K562 (cell line): ENCODE measurements around the gene ACSS2. TPM values are rescaled to one million over a fixed set of nuclear protein-coding genes. Genes with fewer than 3 reads are reported as not detected.
A peak's percentile ranks its signal among the peaks of the same experiment; 100 is the strongest.

Experiments used
- ATAC-seq: fragments of 200-7000 bp; cut with Tn5 transposase; 3 replicates; pipeline ENCODE4 v1.9.1; 2020; ENCODE audit warnings: moderate library complexity
- BruUV-seq: library from RNA; stranded (reverse); fragments of 400-500 nt; replicated peaks from 2 replicates; lab custom pipeline; 2021; lab: Mats Ljungman, UMichigan
- CTCF ChIA-PET: fragments of 300-600 bp; formaldehyde crosslinking; extraction: SDS; loops from one replicate; lab custom pipeline; 2021; ENCODE audit warnings: low intra/inter-chr PET ratio; lab: Yijun Ruan, JAX
- POLR2A ChIA-PET: fragments of 300-600, 350-650 bp; sonication (Branson Sonifier 250); formaldehyde crosslinking; extraction: SDS; loops from one replicate; lab custom pipeline; 2021; ENCODE audit warnings: antibody characterized with exemption, inconsistent platforms; lab: Yijun Ruan, JAX
- DNase-seq, 4 experiments: peaks; one replicate each; pipeline versions ENCODE4 v3.0.0 to v3.0.0-alpha.2; 2011 to 2018; ENCODE audit warnings: low spot score in 3 of 4, mixed read lengths in 3 of 4; ENCODE audit errors: extremely low read depth in 1 of 4
- FAIRE-seq: peaks from 2 replicates; lab custom pipeline; 2011; peaks lifted over from hg19 to GRCh38; lab: Jason Lieb, UNC
- H2AFZ ChIP-seq: 2 replicates; pipeline ENCODE4 v1.6.0; 2011; ENCODE audit warnings: low read depth, low read length, control low read depth, inconsistent platforms
- H3K27ac ChIP-seq: fragments of 200-600 bp; 3 replicates; pipeline ENCODE4 v1.8.0; 2011; ENCODE audit warnings: low read depth, mild to moderate bottlenecking, control low read depth, inconsistent platforms, low read length, moderate library complexity, mixed read lengths; ENCODE audit errors: extremely low read depth
- H3K27me3 ChIP-seq, 2 experiments: fragments of 300-600 bp in 1 of 2; 2 replicates in 1 of 2; 3 replicates in 1 of 2; pipeline versions ENCODE4 v1.6.0 to v1.8.0; 2011; ENCODE audit warnings: inconsistent platforms in 2 of 2, low read length in 2 of 2, mild to moderate bottlenecking in 1 of 2, mixed read lengths in 1 of 2, moderate library complexity in 1 of 2; ENCODE audit not compliant: control insufficient read depth in 2 of 2, insufficient read depth in 2 of 2
- H3K36me3 ChIP-seq: fragments of 300-600 bp; 3 replicates; pipeline ENCODE4 v1.8.0; 2011; ENCODE audit warnings: mild to moderate bottlenecking, low read length, inconsistent platforms; ENCODE audit not compliant: control insufficient read depth, insufficient read depth
- H3K4me1 ChIP-seq, 2 experiments: fragments of 200-600 bp in 1 of 2; replicated peaks in 1 of 2; 2 replicates in 1 of 2; 3 replicates in 1 of 2; pipeline versions ENCODE4 v1.5.1 to v1.8.0; 2011; ENCODE audit warnings: inconsistent platforms in 2 of 2, low read length in 2 of 2, mild to moderate bottlenecking in 1 of 2, mixed read lengths in 1 of 2, moderate library complexity in 1 of 2; ENCODE audit not compliant: control insufficient read depth in 2 of 2, insufficient read depth in 2 of 2
- H3K4me2 ChIP-seq: 2 replicates; pipeline ENCODE4 v1.6.1; 2011; ENCODE audit warnings: low read length, control low read depth, inconsistent platforms, mixed read lengths; ENCODE audit not compliant: insufficient read depth
- H3K4me3 ChIP-seq: fragments of 200-600 bp; sonication (generic), shearing (Covaris generic); 2 replicates; pipeline ENCODE4 v1.5.1; 2016; ENCODE audit warnings: control low read depth, inconsistent platforms
- H3K79me2 ChIP-seq: fragments of 200-600 bp; 3 replicates; pipeline ENCODE4 v1.8.0; 2011; ENCODE audit warnings: low read length, inconsistent platforms; ENCODE audit not compliant: control insufficient read depth, insufficient read depth
- H3K9ac ChIP-seq, 2 experiments: 2 replicates each; pipeline versions ENCODE4 v1.6.0 to v1.6.1; 2011; ENCODE audit warnings: low read depth in 2 of 2, low read length in 2 of 2, control low read depth in 1 of 2, inconsistent platforms in 1 of 2, mild to moderate bottlenecking in 1 of 2, mixed read lengths in 1 of 2; ENCODE audit not compliant: insufficient read depth in 1 of 2
- H3K9me1 ChIP-seq: one replicate; pipeline ENCODE4 v1.6.0; 2011; ENCODE audit warnings: inconsistent platforms, mild to moderate bottlenecking, low read length, moderate library complexity; ENCODE audit not compliant: control insufficient read depth, insufficient read depth
- H3K9me3 ChIP-seq: replicated peaks from 2 replicates; pipeline ENCODE4 v1.5.1; 2011; ENCODE audit warnings: low read depth, low read length, inconsistent platforms; ENCODE audit not compliant: control insufficient read depth, insufficient read depth
- H4K20me1 ChIP-seq: replicated peaks from 2 replicates; pipeline ENCODE4 v1.6.1; 2011; ENCODE audit warnings: low read length, inconsistent platforms, mixed read lengths; ENCODE audit not compliant: control insufficient read depth, insufficient read depth
- AFF1 ChIP-seq, 2 experiments: fragments of 450-650 bp; IDR thresholded peaks; 2 replicates each; pipeline ENCODE4 v1.6.1; 2018; ENCODE audit warnings: mild to moderate bottlenecking in 2 of 2, low read depth in 1 of 2; ENCODE audit not compliant: partially characterized antibody in 2 of 2
- ARID3A ChIP-seq: IDR thresholded peaks from 2 replicates; pipeline ENCODE4 v1.6.1; 2012; ENCODE audit warnings: low read depth, low read length, improper control_type of control experiment, borderline replicate concordance
- PRMT5 ChIP-seq: sonication (generic); formaldehyde crosslinking; IDR thresholded peaks from 2 replicates; pipeline ENCODE4 v1.5.0; 2020; ENCODE audit warnings: missing genetic modification reagents
- RAD21 ChIP-seq, 2 experiments: fragments of 250-450 bp in 1 of 2; fragments of 450-650 bp in 1 of 2; sonication (Bioruptor Pico) in 1 of 2; formaldehyde crosslinking in 1 of 2; IDR thresholded peaks in 1 of 2; conservative IDR thresholded peaks in 1 of 2; 2 replicates each; pipeline versions ENCODE4 v1.4.0 to v1.8.0; 2020 to 2022; ENCODE audit warnings: mild to moderate bottlenecking in 2 of 2, moderate library complexity in 1 of 2
- REST ChIP-seq, 2 experiments: fragments of 450-650 bp; formaldehyde crosslinking in 1 of 2; IDR thresholded peaks; 2 replicates each; pipeline versions ENCODE4 v1.4.0 to v1.6.1; 2014 to 2020; ENCODE audit warnings: mild to moderate bottlenecking in 2 of 2, borderline replicate concordance in 1 of 2, low read depth in 1 of 2
- WGBS: fragments of 100-300 bp; shearing (Covaris generic); methylation state at CpG from one replicate; pipeline ENCODE4 v1.1.6; 2016; ENCODE audit warnings: low coverage, mixed read lengths; ENCODE audit not compliant: insufficient coverage; ENCODE audit errors: missing lambda C conversion rate; 5-methylcytosine and 5-hydroxymethylcytosine counted together
- in situ Hi-C: fragments of 300-500 bp; cut with MboI; formaldehyde crosslinking; loops from 4 replicates; pipeline ENCODE4 v1.15.0; 2018; ENCODE audit warnings: inconsistent platforms, mixed read lengths
- intact Hi-C: fragments of 100-400 bp; cut with micrococcal nuclease; formaldehyde crosslinking; loops from 2 replicates; pipeline ENCODE4 v1.14.2; 2022
- polyA plus RNA-seq, 8 experiments: library from polyadenylated mRNA; depleted of rRNA in 4 of 8; stranded (reverse) in 5 of 8; unstranded in 3 of 8; fragments of >200 nt; fragmentation: Nextera tagmentation in 2 of 8; fragmentation: Illumina TruSeq in 1 of 8; extraction: Ambion mirVana in 2 of 8; extraction: Trizol in 1 of 8; gene quantifications; 2 replicates each; pipeline versions ENCODE4 v1.2.1 to v1.2.3, GENCODE V29; 2011 to 2014; ENCODE audit warnings: inconsistent platforms in 1 of 8, missing spikeins in 1 of 8
- total RNA-seq, 7 experiments: library from RNA; depleted of rRNA in 6 of 7; stranded (reverse); fragments of >200 nt in 6 of 7; fragmentation: Illumina TruSeq in 2 of 7; extraction: Trizol in 2 of 7; gene quantifications; 2 replicates each; pipeline versions ENCODE4 v1.2.1 to v1.2.3, GENCODE V29; 2011 to 2021; ENCODE audit warnings: low replicate concordance in 1 of 7

ACSS2 gene
- total and polyA plus RNA-seq, 9 of the 15 experiments (the other 6 are each of a cell fraction or from before 2014, with no cell fraction given), result 21.9 to 246 (median 66.2) TPM

GRCh38 chr20:34834459-34834893, 41.9 kb upstream of the ACSS2 start:
- no peaks in the 10 kb centered on the region for H3K9me1 ChIP-seq
- H3K4me1 ChIP-seq, result peaks cover 0 to 9% of the 10 kb centered on the region in 2 experiments; a peak in 3 of 5 replicates
- in situ Hi-C loops, result loop anchor here (10.0 kb wide), 1 partner anchor 380 kb away; no protein-coding TSS in a partner anchor
- peak; percentile 71 for ATAC-seq
- peak; percentile 28 to 43 (median 40) for DNase-seq
- no peaks in the 10 kb centered on the region for H3K79me2 ChIP-seq
- ChIA-PET POLR2A (interaction anchor here (0.6 to 2.2 kb wide), 3 partner anchors 9 to 30 kb away, joined by 3 to 8 read pairs (median 3); partner anchors contain the start of gene NCOA6), CTCF (interaction anchor here (0.6 to 1.4 kb wide), 5 partner anchors 38 to 613 kb away, joined by 3 to 5 read pairs (median 3); partner anchors contain the start of gene GGT7)
- no peak overlapping the region for H3K27ac ChIP-seq
- H3K9me3 ChIP-seq, result no peaks in the 10 kb centered on the region; the same call in 1 of the 2 replicates
- no peaks in the 10 kb centered on the region for H4K20me1 ChIP-seq
- H3K36me3 ChIP-seq, result no peaks in the 10 kb centered on the region
- no peaks in the 10 kb centered on the region for H3K27me3 ChIP-seq
- no peak overlapping the region for H3K9ac ChIP-seq
- peak; percentile 84 for FAIRE-seq
- H2AFZ ChIP-seq, result no peak overlapping the region
- H3K4me3 ChIP-seq, result no peak overlapping the region
- 22% methylated on average over 6 of the region's 6 CpGs for WGBS
- intact Hi-C loops, result loop anchor here (2.0 to 10.0 kb wide), 4 partner anchors 126 to 430 kb away; partner anchors contain the start of gene EDEM2
- no TSS peak for BruUV-seq
- H3K4me2 ChIP-seq, result no peak overlapping the region
- TF ChIP-seq RAD21 (CRISPR knock-in tag; conservative IDR thresholded peaks at IDR 0.05 in 1 of 2, IDR thresholded peaks at IDR 0.05 in 1 of 2), result peak; percentile 41 to 62
- no peak for TF ChIP-seq AFF1 (IDR thresholded peaks at IDR 0.05; ENCODE audit: low read depth in 1 of 2, partially characterized antibody in 2 of 2)
- TF ChIP-seq PRMT5 (CRISPR knock-in tag), result no peak
- TF ChIP-seq ARID3A, result peak; percentile 89
- TF ChIP-seq REST (IDR thresholded peaks at IDR 0.05; ENCODE audit: borderline replicate concordance), result peak; percentile 15; the same call in 1 of the 2 replicates
- no peak for TF ChIP-seq REST (CRISPR knock-in tag; IDR thresholded peaks at IDR 0.05; ENCODE audit: low read depth)
